Activated CD8-positive, alpha-beta memory T cell treated with anti-CD3 and anti-CD28 coated beads, Interleukin-2, amount 50 U/mL, for 1 hour (primary cell): ENCODE data around the gene UGT1A7.
"Not testable (repeated sequence)": the region's sequence is repeated elsewhere in the genome, so short reads cannot be mapped to it uniquely, and the experiment has no call there.

Experiments used
- DNase-seq: peaks from one replicate; pipeline ENCODE4 v3.0.0-alpha.2; 2020; ENCODE audit errors: extremely low read depth

Gene UGT1A7

GRCh38 chr2:233712611-233713261 lies 31.0 kb downstream of the UGT1A7 start, which contains the start of gene UGT1A5:
Gene UGT1A5, plus strand, starts transcription at chr2:233712907. Its CDS starts 85 bp downstream, at chr2:233712992.
- no peak for DNase-seq

- DNase-seq = no peak
Observed at GRCh38 chr2:233713262-233713615, 31.5 kb downstream of the UGT1A7 start.

GRCh38 chr2:233714121-233714520 lies 32.4 kb downstream of the UGT1A7 start:
- no peak for DNase-seq

GRCh38 chr2:233718552-233718951 lies 36.9 kb downstream of the UGT1A7 start, which contains the start of gene UGT1A4:
Gene UGT1A4, plus strand, starts transcription at chr2:233718736. Its CDS starts 85 bp downstream, at chr2:233718821.
- no peak for DNase-seq

- DNase-seq = no peak
Observed at GRCh38 chr2:233728723-233729301, 47.1 kb downstream of the UGT1A7 start, which contains the start of gene UGT1A3. Gene UGT1A3, plus strand, starts transcription at chr2:233729042. Its CDS starts 85 bp downstream, at chr2:233729127.

GRCh38 chr2:233736868-233737653 lies 55.4 kb downstream of the UGT1A7 start:
- not testable (repeated sequence) for DNase-seq

GRCh38 chr2:233740870-233741269 lies 59.2 kb downstream of the UGT1A7 start:
- no peak for DNase-seq

GRCh38 chr2:233743464-233744259 lies 62.0 kb downstream of the UGT1A7 start:
- no peak for DNase-seq

- no peak for DNase-seq
Observed at GRCh38 chr2:233745073-233745755, 63.5 kb downstream of the UGT1A7 start.

GRCh38 chr2:233745838-233746237 lies 64.1 kb downstream of the UGT1A7 start:
- DNase-seq = not testable (repeated sequence)

- no peak for DNase-seq
Observed at GRCh38 chr2:233746475-233747282, 65.0 kb downstream of the UGT1A7 start.

GRCh38 chr2:233747283-233747544 lies 65.5 kb downstream of the UGT1A7 start:
- no peak for DNase-seq

GRCh38 chr2:233750689-233751088 lies 69.0 kb downstream of the UGT1A7 start:
- not testable (repeated sequence) for DNase-seq

GRCh38 chr2:233751212-233752009 lies 69.7 kb downstream of the UGT1A7 start:
- DNase-seq = not testable (repeated sequence)

GRCh38 chr2:233754872-233755611 lies 73.3 kb downstream of the UGT1A7 start:
- DNase-seq = no peak

- no peak for DNase-seq
Observed at GRCh38 chr2:233756429-233757081, 74.9 kb downstream of the UGT1A7 start.

GRCh38 chr2:233758141-233758540 lies 76.4 kb downstream of the UGT1A7 start:
- DNase-seq = no peak

GRCh38 chr2:233758849-233759248 lies 77.1 kb downstream of the UGT1A7 start:
- DNase-seq = no peak

- DNase-seq = no peak
Observed at GRCh38 chr2:233760043-233760442, 78.3 kb downstream of the UGT1A7 start, which contains the start of gene UGT1A1. Gene UGT1A1, plus strand, starts transcription at chr2:233760270. Its CDS starts 18 bp downstream, at chr2:233760288.
